ENCODE data around the gene SEMA4A. TPM values are rescaled to one million over a fixed set of nuclear protein-coding genes. Genes with fewer than 3 reads are reported as not detected.

The SEMA4A gene
- total RNA-seq, 1 donor from 2014 or later = 0.69 TPM

DNA sequence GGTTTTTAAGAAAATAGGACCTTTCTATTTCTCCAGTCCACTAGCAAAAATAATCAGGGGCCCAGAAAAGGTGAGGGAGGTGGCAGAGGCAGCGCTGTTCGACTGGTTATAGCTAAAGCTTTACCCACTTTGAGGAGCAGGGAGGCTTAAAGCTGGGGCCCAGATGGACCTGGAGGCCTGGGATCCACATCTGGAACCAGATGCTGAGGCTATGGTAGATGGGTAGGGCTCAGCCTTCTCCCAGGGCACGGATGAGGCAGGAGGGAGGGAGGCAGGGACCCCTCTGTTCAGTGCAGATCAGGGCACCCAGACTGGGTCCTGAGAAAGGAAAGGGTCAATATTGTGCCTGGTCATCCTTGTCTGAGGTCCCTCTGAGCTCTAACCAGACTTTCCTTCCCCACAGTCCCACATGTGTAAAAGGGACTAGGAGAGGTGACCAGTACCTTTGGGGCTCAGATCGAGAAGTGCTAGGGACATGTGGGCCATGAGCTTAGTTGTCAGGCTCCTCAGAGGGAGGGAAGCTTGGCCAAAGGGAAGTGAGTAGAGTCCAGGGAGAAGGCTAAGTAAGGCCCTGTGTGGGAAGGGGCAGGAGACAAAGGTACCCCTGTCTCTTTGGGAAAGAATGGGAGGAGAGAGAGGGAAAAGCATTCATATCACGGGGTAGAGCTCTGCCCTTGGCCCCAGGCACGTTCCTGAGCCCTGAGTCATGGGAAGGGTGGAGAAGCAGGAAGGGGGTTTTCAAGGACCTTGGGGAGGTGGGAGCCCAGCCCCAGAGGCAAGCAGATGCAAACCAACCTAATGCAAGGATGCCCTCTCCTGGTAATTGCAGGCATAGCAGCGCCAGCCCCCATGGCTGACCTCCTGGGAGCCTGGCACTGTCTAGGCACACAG, 23.5 kb upstream of the SEMA4A start:
- intact Hi-C loops (cut with micrococcal nuclease) = loop anchor here (2.0 kb wide), 1 partner anchor 33 kb away; no protein-coding TSS in a partner anchor
- peak; percentile 87 for DNase-seq
- ATAC-seq = peak; percentile 56

DNA sequence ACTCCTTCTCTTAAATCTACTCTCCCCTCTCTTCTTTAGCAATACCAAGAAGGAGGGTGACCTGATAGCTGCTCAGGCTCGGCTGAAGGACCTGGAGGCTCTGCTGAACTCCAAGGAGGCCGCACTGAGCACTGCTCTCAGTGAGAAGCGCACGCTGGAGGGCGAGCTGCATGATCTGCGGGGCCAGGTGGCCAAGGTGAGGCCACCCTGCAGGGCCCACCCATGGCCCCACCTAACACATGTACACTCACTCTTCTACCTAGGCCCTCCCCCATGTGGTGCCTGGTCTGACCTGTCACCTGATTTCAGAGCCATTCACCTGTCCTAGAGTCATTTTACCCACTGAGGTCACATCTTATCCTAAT, 22.8 kb upstream of the SEMA4A start:
- intact Hi-C loops (cut with micrococcal nuclease) = loop anchor here (2.0 kb wide), 1 partner anchor 34 kb away; no protein-coding TSS in a partner anchor
- no peak for ATAC-seq
- DNase-seq = no peak

DNA sequence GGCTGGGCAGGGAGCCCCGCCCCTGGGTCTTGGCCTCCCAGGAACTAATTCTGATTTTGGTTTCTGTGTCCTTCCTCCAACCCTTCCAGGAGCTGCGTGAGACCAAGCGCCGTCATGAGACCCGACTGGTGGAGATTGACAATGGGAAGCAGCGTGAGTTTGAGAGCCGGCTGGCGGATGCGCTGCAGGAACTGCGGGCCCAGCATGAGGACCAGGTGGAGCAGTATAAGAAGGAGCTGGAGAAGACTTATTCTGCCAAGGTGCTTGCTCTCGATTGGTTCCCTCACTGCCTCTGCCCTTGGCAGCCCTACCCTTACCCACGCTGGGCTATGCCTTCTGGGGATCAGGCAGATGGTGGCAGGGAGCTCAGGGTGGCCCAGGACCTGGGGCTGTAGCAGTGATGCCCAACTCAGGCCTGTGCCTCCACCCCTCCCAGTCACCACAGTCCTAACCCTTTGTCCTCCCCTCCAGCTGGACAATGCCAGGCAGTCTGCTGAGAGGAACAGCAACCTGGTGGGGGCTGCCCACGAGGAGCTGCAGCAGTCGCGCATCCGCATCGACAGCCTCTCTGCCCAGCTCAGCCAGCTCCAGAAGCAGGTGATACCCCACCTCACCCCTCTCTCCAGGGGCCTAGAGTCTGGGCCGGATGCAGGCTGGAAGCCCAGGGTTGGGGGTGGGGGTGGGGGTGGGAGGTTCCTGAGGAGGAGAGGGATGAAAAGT, 18.5 kb upstream of the SEMA4A start:
- ATAC-seq (no peak), DNase-seq (no peak)
- intact Hi-C loops (cut with micrococcal nuclease) = no loop called here

DNA sequence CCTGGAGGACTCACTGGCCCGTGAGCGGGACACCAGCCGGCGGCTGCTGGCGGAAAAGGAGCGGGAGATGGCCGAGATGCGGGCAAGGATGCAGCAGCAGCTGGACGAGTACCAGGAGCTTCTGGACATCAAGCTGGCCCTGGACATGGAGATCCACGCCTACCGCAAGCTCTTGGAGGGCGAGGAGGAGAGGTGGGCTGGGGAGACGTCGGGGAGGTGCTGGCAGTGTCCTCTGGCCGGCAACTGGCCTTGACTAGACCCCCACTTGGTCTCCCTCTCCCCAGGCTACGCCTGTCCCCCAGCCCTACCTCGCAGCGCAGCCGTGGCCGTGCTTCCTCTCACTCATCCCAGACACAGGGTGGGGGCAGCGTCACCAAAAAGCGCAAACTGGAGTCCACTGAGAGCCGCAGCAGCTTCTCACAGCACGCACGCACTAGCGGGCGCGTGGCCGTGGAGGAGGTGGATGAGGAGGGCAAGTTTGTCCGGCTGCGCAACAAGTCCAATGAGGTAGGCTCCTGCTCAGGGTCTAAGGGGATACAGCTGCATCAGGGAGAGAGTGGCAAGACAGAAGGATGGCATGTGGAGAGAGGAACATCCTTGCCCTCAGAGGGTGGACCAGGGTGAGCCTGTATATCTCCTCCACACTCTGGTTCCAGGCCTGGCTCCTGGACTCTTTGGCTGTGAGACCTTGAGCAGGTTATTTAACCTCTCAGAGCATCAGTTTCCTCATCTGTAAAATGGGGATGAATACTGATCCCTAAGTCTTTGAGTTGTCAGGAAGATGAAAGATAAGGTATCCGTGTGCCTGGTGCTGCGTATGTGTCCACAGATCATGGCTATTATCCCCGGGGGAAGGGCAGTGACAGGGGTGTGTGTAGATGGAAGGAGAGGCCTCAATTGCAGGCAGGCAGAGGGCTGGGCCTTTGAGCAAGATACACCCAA, 17.2 kb upstream of the SEMA4A start:
- no peak for ATAC-seq
- no peak for DNase-seq
- intact Hi-C loops (cut with micrococcal nuclease) = no loop called here

DNA sequence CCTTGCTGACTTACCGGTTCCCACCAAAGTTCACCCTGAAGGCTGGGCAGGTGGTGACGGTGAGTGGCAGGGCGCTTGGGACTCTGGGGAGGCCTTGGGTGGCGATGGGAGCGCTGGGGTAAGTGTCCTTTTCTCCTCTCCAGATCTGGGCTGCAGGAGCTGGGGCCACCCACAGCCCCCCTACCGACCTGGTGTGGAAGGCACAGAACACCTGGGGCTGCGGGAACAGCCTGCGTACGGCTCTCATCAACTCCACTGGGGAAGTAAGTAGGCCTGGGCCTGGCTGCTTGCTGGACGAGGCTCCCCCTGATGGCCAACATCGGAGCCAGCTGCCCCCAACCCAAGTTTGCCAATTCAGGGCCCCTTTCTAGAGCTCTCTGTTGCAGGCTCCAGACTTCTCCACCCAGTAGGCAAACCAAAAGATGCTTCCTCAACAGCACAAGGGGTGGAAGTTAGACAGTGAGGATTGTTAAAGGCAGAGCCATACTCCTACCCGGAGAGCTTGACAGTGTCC, 16.4 kb upstream of the SEMA4A start:
- ATAC-seq (no peak), DNase-seq (no peak)
- intact Hi-C loops (cut with micrococcal nuclease) = no loop called here

DNA sequence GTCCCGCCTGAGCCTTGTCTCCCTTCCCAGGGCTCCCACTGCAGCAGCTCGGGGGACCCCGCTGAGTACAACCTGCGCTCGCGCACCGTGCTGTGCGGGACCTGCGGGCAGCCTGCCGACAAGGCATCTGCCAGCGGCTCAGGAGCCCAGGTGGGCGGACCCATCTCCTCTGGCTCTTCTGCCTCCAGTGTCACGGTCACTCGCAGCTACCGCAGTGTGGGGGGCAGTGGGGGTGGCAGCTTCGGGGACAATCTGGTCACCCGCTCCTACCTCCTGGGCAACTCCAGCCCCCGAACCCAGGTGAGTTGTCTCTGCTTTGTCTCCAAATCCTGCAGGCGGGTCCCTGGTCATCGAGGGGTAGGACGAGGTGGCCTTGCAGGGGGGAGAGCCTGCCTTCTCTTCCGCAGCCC, 14.9 kb upstream of the SEMA4A start:
- ATAC-seq = no peak
- DNase-seq = no peak
- intact Hi-C loops (cut with micrococcal nuclease) = no loop called here

DNA sequence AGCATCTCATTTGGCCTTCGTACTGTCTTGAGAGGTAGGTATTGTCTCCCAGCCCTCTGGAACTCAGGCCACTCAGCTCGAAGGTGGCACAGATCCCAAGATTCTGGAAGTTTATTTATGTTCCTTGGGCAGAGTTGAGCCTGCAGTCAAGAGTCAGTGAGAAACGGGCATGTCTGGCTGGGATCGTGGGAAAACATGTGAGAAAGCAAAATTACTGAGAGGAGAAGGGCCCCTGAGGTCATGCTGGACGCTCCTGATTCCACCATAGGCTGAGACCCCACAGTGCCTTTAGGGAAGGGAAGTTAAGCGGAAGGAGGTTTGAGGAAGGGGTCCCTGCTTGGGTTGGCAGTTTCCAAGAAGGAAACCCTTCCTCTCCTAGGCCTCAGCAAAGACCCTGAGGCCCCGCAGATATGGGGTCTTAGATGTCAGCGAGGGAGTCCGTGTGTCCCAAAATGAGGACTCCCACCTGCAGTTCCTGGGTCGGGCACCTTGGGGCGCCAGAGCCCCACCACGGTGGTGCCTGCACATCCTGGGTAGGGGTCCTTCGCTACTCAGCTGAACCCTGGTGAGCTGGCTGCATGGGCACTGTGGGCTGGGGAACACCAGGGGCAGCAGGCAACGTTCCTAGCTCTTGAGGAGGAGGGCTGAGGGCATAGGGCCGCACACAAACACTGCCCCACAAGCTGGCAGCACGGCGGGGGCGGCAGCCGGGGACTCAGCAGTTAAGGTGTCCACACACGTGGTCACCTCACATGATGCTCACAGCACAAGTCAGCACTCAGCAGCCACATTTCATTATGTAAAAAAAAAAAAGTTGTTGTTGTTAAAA, 12.3 kb upstream of the SEMA4A start:
- peak; percentile 49 for ATAC-seq
- intact Hi-C loops (cut with micrococcal nuclease) = loop anchor here (10.0 kb wide), 1 partner anchor 84 kb away; no protein-coding TSS in a partner anchor
- peak; percentile 60 for DNase-seq

DNA sequence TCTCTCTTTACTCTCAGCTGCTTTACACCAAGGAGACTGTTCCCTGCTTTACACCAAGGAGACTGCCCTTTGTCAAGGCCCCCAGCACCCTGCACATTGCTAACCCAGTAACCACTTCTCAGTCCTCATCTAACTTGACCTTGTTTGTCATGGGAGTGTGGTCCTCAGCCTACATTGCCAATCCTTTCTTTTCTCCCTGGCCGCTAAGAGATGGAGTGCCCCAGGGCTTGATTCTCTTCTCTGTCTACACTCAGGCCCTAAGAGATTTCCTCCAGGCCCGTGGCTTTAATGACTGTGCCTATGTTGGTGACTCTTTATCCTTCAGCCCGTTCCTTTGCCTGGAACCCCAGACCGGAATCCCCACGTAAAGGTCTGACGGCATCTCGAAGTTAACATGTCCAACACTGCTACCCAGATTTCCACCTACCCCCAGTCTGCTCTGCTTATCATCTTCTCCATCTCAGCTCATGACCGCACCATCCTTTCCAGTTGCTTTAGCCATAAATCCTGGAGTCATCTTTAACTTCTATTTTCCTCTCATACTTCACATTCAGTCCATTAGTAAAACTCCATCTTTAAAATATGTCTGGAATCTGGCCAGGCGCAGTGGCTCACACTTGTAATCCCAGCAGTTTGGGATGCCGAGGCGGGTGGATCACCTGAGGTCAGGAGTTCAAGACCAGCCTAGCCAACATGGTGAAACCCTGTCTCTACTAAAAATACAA, 9.5 kb upstream of the SEMA4A start:
- intact Hi-C loops (cut with micrococcal nuclease) = loop anchor here (10.0 kb wide), 1 partner anchor 81 kb away; no protein-coding TSS in a partner anchor
- ATAC-seq = no peak
- DNase-seq = no peak

DNA sequence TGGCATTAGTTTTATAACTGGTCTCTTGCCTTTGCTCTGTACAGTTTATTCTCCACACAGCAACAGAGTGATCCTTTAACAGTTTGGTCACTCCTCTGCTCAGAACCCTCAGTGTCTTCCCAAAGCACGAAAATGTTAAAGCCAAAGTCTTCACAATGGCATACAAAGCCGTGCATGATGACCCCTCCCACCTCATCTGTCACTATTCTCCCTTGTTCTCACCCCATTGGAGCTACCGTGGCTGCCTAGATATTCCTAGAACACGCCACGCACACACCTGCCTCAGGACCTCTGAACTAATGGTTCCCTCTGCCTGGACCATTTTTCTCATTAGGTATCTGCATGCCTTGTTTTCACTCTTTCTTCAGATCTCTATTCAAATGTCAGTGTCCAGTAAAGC, 8.6 kb upstream of the SEMA4A start:
- ATAC-seq (no peak), DNase-seq (no peak)
- intact Hi-C loops (cut with micrococcal nuclease) = loop anchor here (10.0 kb wide), 1 partner anchor 80 kb away; no protein-coding TSS in a partner anchor

DNA sequence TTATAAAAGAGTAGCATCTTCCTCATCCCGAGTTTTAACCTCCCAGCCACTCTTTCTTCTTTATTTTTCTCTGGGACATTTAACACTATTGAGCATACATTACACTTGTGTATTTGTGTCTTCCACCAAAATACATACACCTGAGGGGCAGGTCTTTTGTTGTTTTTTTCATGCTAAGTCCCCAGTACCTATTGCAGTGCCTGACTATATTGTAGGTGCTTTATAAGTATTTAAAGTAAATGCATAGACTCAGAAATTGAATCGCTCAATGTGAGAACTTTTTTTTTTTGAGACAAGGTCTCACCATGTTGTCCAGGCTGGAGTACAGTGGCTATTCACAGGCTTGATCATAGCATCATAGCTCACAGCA, 7.8 kb upstream of the SEMA4A start:
- ATAC-seq (no peak), DNase-seq (no peak)
- intact Hi-C loops (cut with micrococcal nuclease) = loop anchor here (10.0 kb wide), 1 partner anchor 79 kb away; no protein-coding TSS in a partner anchor

DNA sequence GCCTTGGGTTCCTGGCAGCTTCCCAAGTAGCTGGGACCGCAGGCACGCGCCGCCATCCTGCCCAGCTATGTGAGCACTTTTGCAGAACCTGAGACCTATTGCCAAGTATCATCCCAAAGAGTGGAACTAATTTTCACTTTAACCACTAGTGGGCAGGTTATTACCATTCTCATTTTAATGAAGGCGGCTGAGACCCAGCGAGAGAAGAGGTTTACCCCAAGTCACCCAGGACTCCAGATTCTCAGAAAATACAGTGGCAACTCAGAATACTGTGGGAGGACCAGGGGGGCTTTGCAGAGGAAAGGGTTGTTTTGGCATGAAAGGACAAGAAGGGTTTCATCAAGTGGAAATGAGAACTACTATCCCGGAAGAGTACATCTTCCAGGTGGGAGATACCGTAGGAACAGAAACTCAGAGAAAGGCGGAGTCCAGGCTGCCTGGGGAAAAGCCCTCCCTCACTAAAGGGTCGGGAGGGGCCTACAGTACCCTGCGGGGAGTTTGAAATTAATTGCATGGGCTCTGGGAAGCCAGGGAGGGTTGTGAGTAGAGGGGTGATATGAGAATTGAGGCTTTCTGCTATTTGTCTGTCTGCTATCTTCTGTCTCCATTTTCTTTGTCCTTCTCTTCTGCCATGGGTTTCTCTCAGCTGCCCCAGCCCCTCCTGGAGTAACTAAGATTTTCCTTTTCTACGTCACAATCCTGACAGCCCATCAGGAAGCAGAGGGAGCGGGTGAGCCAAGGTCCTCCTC, 7.2 kb upstream of the SEMA4A start:
- DNase-seq = peak; percentile 81
- intact Hi-C loops (cut with micrococcal nuclease) = loop anchor here (10.0 kb wide), 1 partner anchor 79 kb away; no protein-coding TSS in a partner anchor
- ATAC-seq = peak; percentile 68

DNA sequence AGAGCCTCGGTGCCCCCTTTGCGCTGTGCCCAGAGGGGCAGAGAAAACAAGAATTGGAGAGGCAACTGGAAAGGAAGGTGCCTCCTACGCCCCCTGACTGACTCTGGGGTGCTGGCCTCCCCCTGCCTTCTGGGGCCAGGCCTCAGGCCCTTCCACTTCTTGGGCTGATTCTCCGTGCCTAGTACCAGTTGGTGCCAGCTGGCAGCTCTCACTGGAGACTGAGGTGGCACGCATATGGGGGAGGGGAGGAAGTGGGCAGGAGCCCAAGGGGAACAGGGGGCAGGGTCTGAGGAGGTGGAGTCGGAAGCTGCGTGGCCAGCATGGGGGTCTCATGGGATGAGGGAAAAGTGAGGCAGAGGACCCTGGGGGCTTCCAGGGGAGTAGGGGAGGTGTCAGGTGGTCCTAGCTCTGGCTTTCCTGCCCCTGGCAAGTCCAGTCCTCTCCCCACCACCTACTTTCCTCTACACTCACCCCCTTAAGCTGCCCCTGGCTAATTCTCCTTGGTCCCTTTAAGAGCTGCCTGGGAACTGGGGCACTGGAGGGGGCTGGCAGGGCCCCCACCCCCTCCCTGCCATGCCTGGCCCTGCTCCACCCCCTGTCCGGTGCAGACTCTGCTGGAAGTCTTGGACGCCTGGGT, 6.5 kb upstream of the SEMA4A start:
- DNase-seq = no peak
- intact Hi-C loops (cut with micrococcal nuclease) = loop anchor here (10.0 kb wide), 1 partner anchor 78 kb away; no protein-coding TSS in a partner anchor
- peak; percentile 6 for ATAC-seq

DNA sequence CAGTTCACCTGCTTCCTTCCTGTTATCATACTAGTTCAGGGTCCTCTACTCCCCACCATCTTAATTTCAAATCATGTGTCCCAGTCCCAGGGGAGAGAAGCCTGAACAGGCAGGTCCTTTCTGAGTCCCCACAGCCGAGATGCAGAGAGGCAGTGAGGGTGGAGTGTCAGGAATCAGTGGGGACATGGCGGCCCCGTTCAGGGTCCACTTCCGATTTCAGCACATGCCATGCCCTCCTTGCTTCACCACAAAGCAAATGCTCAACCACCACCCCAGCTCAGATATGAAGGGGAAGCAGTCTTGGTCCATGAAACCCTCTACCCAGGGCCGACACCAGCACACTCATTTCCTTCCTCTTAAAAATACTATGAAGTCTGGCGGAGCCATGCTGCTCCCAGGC, 5.2 kb upstream of the SEMA4A start:
- peak; percentile 9 for ATAC-seq
- intact Hi-C loops (cut with micrococcal nuclease) = loop anchor here (10.0 kb wide), 1 partner anchor 77 kb away; no protein-coding TSS in a partner anchor
- DNase-seq = no peak

DNA sequence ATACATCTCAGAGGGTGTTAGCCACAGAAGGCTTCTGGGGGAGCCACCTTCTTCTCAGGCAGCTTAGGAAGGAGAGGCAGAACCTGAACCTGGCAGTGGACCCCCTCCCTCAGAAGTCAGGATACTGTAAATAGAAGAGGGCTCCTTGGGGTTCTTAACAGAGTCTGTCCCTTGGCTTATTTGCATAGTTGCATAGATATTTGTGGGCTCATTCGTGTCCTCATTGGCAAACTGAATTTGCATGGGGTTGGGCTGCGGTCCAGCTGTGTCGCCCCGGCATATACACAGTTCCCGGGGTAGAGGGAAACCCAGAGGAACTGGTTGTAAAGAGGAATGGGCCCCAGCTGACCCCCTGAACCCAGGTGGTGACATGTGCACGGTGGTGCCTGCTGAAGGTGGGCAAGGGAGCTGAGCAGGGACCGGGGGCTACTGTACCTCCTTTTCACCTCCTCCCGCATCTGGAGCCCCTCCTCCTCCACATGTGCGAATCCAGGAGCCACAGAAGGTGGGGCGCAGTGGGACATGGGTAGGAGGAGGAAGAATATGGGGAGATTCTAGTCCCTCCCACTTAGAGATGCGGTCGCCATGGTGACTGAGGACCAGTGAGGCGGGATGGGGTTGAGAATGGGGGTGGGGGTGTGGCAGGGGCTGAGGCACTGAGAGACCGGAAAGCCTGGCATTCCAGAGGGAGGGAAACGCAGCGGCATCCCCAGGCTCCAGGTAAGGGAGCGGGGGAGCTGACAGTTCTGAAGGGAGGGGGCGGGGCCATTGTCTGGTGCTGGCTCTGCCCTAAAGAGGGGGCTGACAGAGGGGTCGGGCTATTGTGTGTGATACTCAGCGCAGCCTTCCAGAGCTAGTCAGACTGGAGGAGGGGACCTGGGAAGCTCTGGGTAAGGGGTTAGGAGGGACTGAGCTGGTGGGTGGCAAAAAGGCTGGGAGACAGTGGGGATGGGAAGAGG, 3.7 kb upstream of the SEMA4A start:
- intact Hi-C loops (cut with micrococcal nuclease) = loop anchor here (10.0 kb wide), 1 partner anchor 75 kb away; no protein-coding TSS in a partner anchor
- no peak for DNase-seq
- ATAC-seq = no peak
